Endothelial cell of umbilical vein (primary cell): ENCODE measurements around the gene CTSH. TPM values are rescaled to one million over a fixed set of nuclear protein-coding genes. Genes with fewer than 3 reads are reported as not detected.

Experiments
- BruUV-seq: library from RNA; stranded (reverse); fragments of 400-500 nt; replicated peaks from 2 replicates; lab custom pipeline; 2021; lab: Mats Ljungman, UMichigan
- CTCF ChIA-PET: fragments of 300-600, 350-600 bp; sonication (Branson Sonifier 250); formaldehyde crosslinking; loops from one replicate; lab custom pipeline; 2021; ENCODE audit warnings: antibody characterized with exemption, inconsistent platforms; lab: Charles Lee
- POLR2A ChIA-PET: fragments of 300-600, 350-600 bp; sonication (Branson Sonifier 250); formaldehyde crosslinking; loops from one replicate; lab custom pipeline; 2021; ENCODE audit warnings: antibody characterized with exemption, inconsistent platforms; lab: Charles Lee
- DNase-seq: peaks from one replicate; pipeline ENCODE4 v3.0.0-alpha.2; 2011; ENCODE audit warnings: low read depth, low spot score
- FAIRE-seq: peaks from 2 replicates; lab custom pipeline; 2011; peaks lifted over from hg19 to GRCh38; lab: Jason Lieb, UNC
- H2AFZ ChIP-seq: 2 replicates; pipeline ENCODE4 v1.6.0; 2012; ENCODE audit warnings: low read depth, low read length, control low read depth, inconsistent platforms
- H3K27ac ChIP-seq: 2 replicates; pipeline ENCODE4 v1.5.1; 2011; ENCODE audit warnings: low read depth, mild to moderate bottlenecking, control low read depth, low read length, moderate library complexity; ENCODE audit not compliant: insufficient read depth
- H3K27me3 ChIP-seq, 2 experiments: 2 replicates each; pipeline versions ENCODE4 v1.6.0 to v1.6.1; 2011; ENCODE audit warnings: low read length in 2 of 2, mixed read lengths in 1 of 2; ENCODE audit not compliant: control insufficient read depth in 2 of 2, insufficient read depth in 2 of 2
- H3K36me3 ChIP-seq, 2 experiments: 2 replicates in 1 of 2; 3 replicates in 1 of 2; pipeline ENCODE4 v1.5.1; 2011; ENCODE audit warnings: low read length in 2 of 2, mild to moderate bottlenecking in 1 of 2, moderate library complexity in 1 of 2; ENCODE audit not compliant: control insufficient read depth in 2 of 2, insufficient read depth in 2 of 2; ENCODE audit errors: extremely low read depth in 1 of 2
- H3K4me1 ChIP-seq: 3 replicates; pipeline ENCODE4 v1.5.1; 2011; ENCODE audit warnings: mild to moderate bottlenecking, low read length; ENCODE audit not compliant: control insufficient read depth, insufficient read depth; ENCODE audit errors: extremely low read depth
- H3K4me2 ChIP-seq: 2 replicates; pipeline ENCODE4 v1.6.1; 2011; ENCODE audit warnings: low read length, control low read depth, mixed read lengths; ENCODE audit not compliant: insufficient read depth
- H3K4me3 ChIP-seq, 3 experiments: fragments of 200-600 bp in 1 of 3; sonication (generic), shearing (Covaris generic) in 1 of 3; replicated peaks in 1 of 3; 2 replicates each; pipeline ENCODE4 v1.5.1; 2011 to 2016; ENCODE audit warnings: control low read depth in 3 of 3, low read length in 3 of 3, mild to moderate bottlenecking in 2 of 3, inconsistent platforms in 1 of 3, low read depth in 1 of 3, moderate library complexity in 1 of 3; ENCODE audit not compliant: insufficient read depth in 1 of 3
- H3K79me2 ChIP-seq: 2 replicates; pipeline ENCODE4 v1.6.0; 2012; ENCODE audit warnings: low read length, inconsistent platforms; ENCODE audit not compliant: control insufficient read depth, insufficient read depth
- H3K9ac ChIP-seq: replicated peaks from 2 replicates; pipeline ENCODE3; 2011; ENCODE audit warnings: low read length, control low read depth; ENCODE audit not compliant: insufficient read depth; ENCODE audit errors: extremely low read depth
- H3K9me1 ChIP-seq: replicated peaks from 3 replicates; pipeline ENCODE4 v1.6.0; 2011; ENCODE audit warnings: mild to moderate bottlenecking, low read length; ENCODE audit not compliant: control insufficient read depth, insufficient read depth; ENCODE audit errors: extremely low read depth
- H3K9me3 ChIP-seq: replicated peaks from 2 replicates; pipeline ENCODE4 v1.5.1; 2012; ENCODE audit warnings: low read length, inconsistent platforms; ENCODE audit not compliant: control insufficient read depth, insufficient read depth
- H4K20me1 ChIP-seq: replicated peaks from 2 replicates; pipeline ENCODE3; 2011; ENCODE audit warnings: mild to moderate bottlenecking, low read length; ENCODE audit not compliant: control insufficient read depth, insufficient read depth; ENCODE audit errors: extremely low read depth
- CTCF ChIP-seq, 2 donors: IDR thresholded peaks; 1 replicate in 1 of 2; 2 replicates in 1 of 2; pipeline ENCODE4 v1.5.1; 2011; ENCODE audit warnings: low read length in 2 of 2, mild to moderate bottlenecking in 2 of 2, moderate library complexity in 2 of 2, control low read depth in 1 of 2, inconsistent platforms in 1 of 2, low read depth in 1 of 2; ENCODE audit not compliant: insufficient read depth in 1 of 2; ENCODE audit errors: extremely low read depth in 1 of 2
- EZH2 ChIP-seq: IDR thresholded peaks from 2 replicates; pipeline ENCODE4 v1.6.1; 2012; ENCODE audit warnings: borderline replicate concordance, low read depth, mild to moderate bottlenecking, moderate library complexity, low read length, inconsistent platforms; ENCODE audit not compliant: severe bottlenecking
- FOS ChIP-seq: IDR thresholded peaks from 2 replicates; pipeline ENCODE4 v1.6.1; 2011; ENCODE audit warnings: mild to moderate bottlenecking, low read length, moderate library complexity, borderline replicate concordance; ENCODE audit not compliant: insufficient read depth
- GATA2 ChIP-seq: IDR thresholded peaks from 2 replicates; pipeline ENCODE4 v1.7.0; 2011; ENCODE audit warnings: low read depth, mild to moderate bottlenecking, moderate library complexity, mixed read lengths, low read length; ENCODE audit not compliant: insufficient read length, insufficient read depth
- JUN ChIP-seq: IDR thresholded peaks from 2 replicates; pipeline ENCODE4 v1.6.1; 2011; ENCODE audit warnings: borderline replicate concordance, low read depth; ENCODE audit not compliant: insufficient read length, insufficient read depth
- MAX ChIP-seq: IDR thresholded peaks from 2 replicates; pipeline ENCODE4 v1.6.1; 2011; ENCODE audit not compliant: insufficient read depth, insufficient read length
- MYC ChIP-seq: IDR thresholded peaks from one replicate; pipeline ENCODE4 v1.6.1; 2011; ENCODE audit warnings: mild to moderate bottlenecking, low read depth, low read length
- POLR2A ChIP-seq: IDR thresholded peaks from 2 replicates; pipeline ENCODE4 v1.6.1; 2012; ENCODE audit warnings: low read depth, mild to moderate bottlenecking, control low read depth, low read length
- POLR2AphosphoS5 ChIP-seq: IDR thresholded peaks from 2 replicates; pipeline ENCODE4 v1.6.1; 2012; ENCODE audit warnings: low read depth, mild to moderate bottlenecking, control low read depth, low read length, moderate library complexity; ENCODE audit not compliant: insufficient read depth
- dilution Hi-C: fragments of 300-500 bp; cut with MboI; formaldehyde crosslinking; loops from one replicate; pipeline ENCODE4 v1.15.0; 2019; ENCODE audit warnings: low sequenced_read_pairs; ENCODE audit not compliant: extremely low pct_ligation_motif_present
- intact Hi-C: fragments of 100-400 bp; cut with micrococcal nuclease; formaldehyde crosslinking; loops from one replicate; pipeline ENCODE4 v1.10.0; 2022
- polyA plus RNA-seq, 4 experiments: library from polyadenylated mRNA; depleted of rRNA in 3 of 4; stranded (reverse) in 3 of 4; unstranded in 1 of 4; fragments of >200 nt; gene quantifications; 2 replicates each; pipeline versions ENCODE4 v1.2.1 to v1.2.3, GENCODE V29; 2011 to 2012; ENCODE audit warnings: missing spikeins in 1 of 4
- total RNA-seq: library from RNA; stranded (reverse); gene quantifications from 2 replicates; pipeline ENCODE4 v1.2.3, GENCODE V29; 2021

The CTSH gene
- total and polyA plus RNA-seq, 2 donors (not counting 3 experiments of a cell fraction or from before 2014, with no cell fraction given), result 7.0 to 7.4 TPM

GRCh38 chr15:78893538-78893937 lies 51.3 kb downstream of the CTSH start:
- H4K20me1 ChIP-seq, result peaks cover 5% of the 10 kb centered on the region
- no peaks in the 10 kb centered on the region for H3K9me1 ChIP-seq
- H3K79me2 ChIP-seq, result peaks cover 58% of the 10 kb centered on the region
- CTCF ChIA-PET, result interaction anchor here (1.4 kb wide), 1 partner anchor 14 kb away, joined by 8 read pairs; no protein-coding TSS in a partner anchor
- H2AFZ ChIP-seq, result no peak overlapping the region
- H3K4me3 ChIP-seq, result no peak overlapping the region
- no peak overlapping the region for H3K9ac ChIP-seq
- H3K9me3 ChIP-seq, result no peaks in the 10 kb centered on the region
- intact Hi-C loops (no loop called here), dilution Hi-C loops (no loop called here)
- FAIRE-seq, result no peak
- H3K27ac ChIP-seq, result no peak overlapping the region
- BruUV-seq, result no TSS peak
- POLR2A ChIA-PET, result no interaction called here
- H3K4me1 ChIP-seq, result no peaks in the 10 kb centered on the region
- no peak for DNase-seq
- peaks cover 27 to 44% of the 10 kb centered on the region in 2 experiments for H3K36me3 ChIP-seq
- H3K4me2 ChIP-seq, result no peak overlapping the region
- TF ChIP-seq JUN (no peak), CTCF (IDR thresholded peaks at IDR 0.05; ENCODE audit: extremely low read depth in 1 of 2, insufficient read depth in 1 of 2, low read depth in 1 of 2, low read length in 2 of 2) (no peak), GATA2 (no peak), FOS (no peak), EZH2 (no peak), MAX (no peak), POLR2A (no peak), MYC (no peak), POLR2AphosphoS5 (no peak)
- no peaks in the 10 kb centered on the region for H3K27me3 ChIP-seq
